HG02981 (cell line): ENCODE results near the gene UCHL1.
"Not testable (repeated sequence)": the region's sequence is repeated elsewhere in the genome, so short reads cannot be mapped to it uniquely, and the experiment has no call there.

Source experiments
- ATAC-seq: cut with Tn5 transposase; IDR thresholded peaks from one replicate; pipeline ENCODE4 v1.9.1; 2021; ENCODE audit warnings: mild to moderate bottlenecking, moderate library complexity; ENCODE audit not compliant: unreplicated experiment

The UCHL1 gene

GRCh38 chr4:41236032-41236431 is 20.7 kb upstream of the UCHL1 start:
- ATAC-seq: no peak

- ATAC-seq: no peak
Observed at GRCh38 chr4:41236508-41236907, 20.2 kb upstream of the UCHL1 start.

- no peak for ATAC-seq
Observed at GRCh38 chr4:41241919-41242318, 14.8 kb upstream of the UCHL1 start.

GRCh38 chr4:41245983-41246382 is 10.7 kb upstream of the UCHL1 start:
- no peak for ATAC-seq

GRCh38 chr4:41256131-41256739 is 493 bp upstream of the UCHL1 start:
- no peak for ATAC-seq

- peak; percentile 53 for ATAC-seq
Observed at GRCh38 chr4:41257257-41257901, 651 bp downstream of the UCHL1 start.

GRCh38 chr4:41257906-41258305 is 1.2 kb downstream of the UCHL1 start:
- no peak for ATAC-seq

- no peak for ATAC-seq
Observed at GRCh38 chr4:41258783-41259182, 2.1 kb downstream of the UCHL1 start.

- ATAC-seq: no peak
Observed at GRCh38 chr4:41260116-41260733, 3.5 kb downstream of the UCHL1 start.

GRCh38 chr4:41262198-41262597 is 5.5 kb downstream of the UCHL1 start:
- no peak for ATAC-seq

- no peak for ATAC-seq
Observed at GRCh38 chr4:41264212-41264611, 7.5 kb downstream of the UCHL1 start.

- no peak for ATAC-seq
Observed at GRCh38 chr4:41267997-41268396, 11.3 kb downstream of the UCHL1 start.

- no peak for ATAC-seq
Observed at GRCh38 chr4:41268721-41269517, 12.2 kb downstream of the UCHL1 start.

GRCh38 chr4:41269682-41270081 is 13.0 kb downstream of the UCHL1 start:
- no peak for ATAC-seq

- not testable (repeated sequence) for ATAC-seq
Observed at GRCh38 chr4:41275931-41276330, 19.2 kb downstream of the UCHL1 start.

GRCh38 chr4:41280010-41280409 is 23.3 kb downstream of the UCHL1 start:
- ATAC-seq: no peak

GRCh38 chr4:41281038-41281634 is 24.4 kb downstream of the UCHL1 start:
- ATAC-seq: peak; percentile 97

- no peak for ATAC-seq
Observed at GRCh38 chr4:41282366-41282765, 25.6 kb downstream of the UCHL1 start.

- no peak for ATAC-seq
Observed at GRCh38 chr4:41285202-41285863, 28.6 kb downstream of the UCHL1 start.

- no peak for ATAC-seq
Observed at GRCh38 chr4:41285864-41286235, 29.1 kb downstream of the UCHL1 start.

- no peak for ATAC-seq
Observed at GRCh38 chr4:41287005-41287404, 30.3 kb downstream of the UCHL1 start.
